GM19035 (cell line): ENCODE data around the gene AGO3.

Experiments
- ATAC-seq: cut with Tn5 transposase; IDR thresholded peaks from one replicate; pipeline ENCODE4 v1.9.1; 2021; ENCODE audit not compliant: unreplicated experiment

AGO3 gene

GRCh38 chr1:36080801-36081200 lies 149.9 kb downstream of the AGO3 start:
- no peak for ATAC-seq

- ATAC-seq: no peak
Observed at GRCh38 chr1:36081926-36082485, 151.1 kb downstream of the AGO3 start.

GRCh38 chr1:36083219-36083618 lies 152.3 kb downstream of the AGO3 start:
- ATAC-seq: no peak

GRCh38 chr1:36083635-36084496 lies 153.0 kb downstream of the AGO3 start, which contains the start of gene TEKT2:
TEKT2 (plus strand) TSS chr1:36084094; CDS start chr1:36084922, 828 bp downstream.
- no peak for ATAC-seq

GRCh38 chr1:36084497-36085115 lies 153.7 kb downstream of the AGO3 start:
- no peak for ATAC-seq

GRCh38 chr1:36085126-36085525 lies 154.2 kb downstream of the AGO3 start:
- no peak for ATAC-seq

GRCh38 chr1:36085686-36086526 lies 155.0 kb downstream of the AGO3 start:
- no peak for ATAC-seq

GRCh38 chr1:36086529-36087232 lies 155.8 kb downstream of the AGO3 start:
- ATAC-seq: no peak

- ATAC-seq: no peak
Observed at GRCh38 chr1:36087233-36088123, 156.6 kb downstream of the AGO3 start.

- ATAC-seq: no peak
Observed at GRCh38 chr1:36088265-36088576, 157.3 kb downstream of the AGO3 start.

GRCh38 chr1:36088577-36089392 lies 157.9 kb downstream of the AGO3 start, which contains the start of gene ADPRS:
ADPRS (plus strand) TSS chr1:36088892; CDS start chr1:36088905, 13 bp downstream.
- peak; percentile 86 for ATAC-seq

GRCh38 chr1:36089393-36090121 lies 158.7 kb downstream of the AGO3 start:
- ATAC-seq: peak; percentile 3

- no peak for ATAC-seq
Observed at GRCh38 chr1:36091141-36091540, 160.2 kb downstream of the AGO3 start.

- ATAC-seq: no peak
Observed at GRCh38 chr1:36091698-36092097, 160.8 kb downstream of the AGO3 start.

- ATAC-seq: no peak
Observed at GRCh38 chr1:36092166-36092797, 161.4 kb downstream of the AGO3 start.

- ATAC-seq: no peak
Observed at GRCh38 chr1:36092798-36093185, 161.9 kb downstream of the AGO3 start.

GRCh38 chr1:36093226-36093625 lies 162.3 kb downstream of the AGO3 start:
- no peak for ATAC-seq

- ATAC-seq: no peak
Observed at GRCh38 chr1:36093929-36094328, 163.0 kb downstream of the AGO3 start.
